ENCODE data around the gene SHC1. TPM values are rescaled to one million over a fixed set of nuclear protein-coding genes. Genes with fewer than 3 reads are reported as not detected.

The SHC1 gene
- total and polyA plus RNA-seq, 4 donors, result 26.4 to 99.2 (median 37.8) TPM

DNA sequence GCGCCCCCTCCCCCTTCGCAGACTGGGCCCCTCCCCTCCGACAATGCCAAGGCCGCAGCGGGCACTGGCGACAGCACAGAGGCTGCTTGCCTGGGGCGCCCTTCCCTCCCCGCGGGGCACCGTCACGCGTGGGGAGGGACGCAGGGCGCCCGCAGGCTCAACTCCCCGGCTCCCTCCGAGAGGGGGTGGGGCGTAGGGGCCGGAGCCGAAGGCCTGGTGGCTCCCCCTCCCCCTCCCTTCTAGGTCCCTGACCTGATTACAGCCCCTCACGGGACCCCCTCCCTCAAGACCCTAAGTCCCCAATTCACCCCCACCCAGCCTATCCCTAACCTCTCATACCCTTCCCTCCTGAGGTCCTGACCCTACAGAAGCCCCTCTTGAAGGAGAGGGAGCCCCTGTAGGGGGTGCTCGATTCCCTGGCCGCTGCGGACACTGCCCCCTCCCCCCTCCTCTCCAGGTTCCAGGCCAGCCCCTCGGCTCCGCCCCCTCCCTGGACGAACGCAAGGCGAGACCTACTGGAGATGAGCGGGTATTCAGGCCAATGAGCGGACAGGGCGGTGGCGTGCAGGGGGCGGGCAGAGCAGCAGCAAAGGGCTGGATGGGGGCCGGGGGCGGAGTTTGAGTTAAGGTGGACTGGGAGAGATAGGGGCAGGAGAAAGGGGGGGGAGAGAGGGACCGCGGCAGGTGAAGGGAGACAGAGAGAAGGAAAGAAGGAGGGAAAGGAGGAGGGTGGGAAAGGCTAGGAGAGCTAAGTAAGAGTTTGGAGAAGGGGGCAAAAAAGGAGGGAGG lies 31.3 kb upstream of the SHC1 start:
- Histone ChIP-seq H3K4me1 (ENCODE audit: control insufficient read depth, insufficient read depth, low read length) (peaks cover 72% of the 10 kb centered on the region), H3K27me3 (ENCODE audit: control insufficient read depth, insufficient read depth, low read length) (peaks cover 4% of the 10 kb centered on the region), H3K9me3 (ENCODE audit: control insufficient read depth, insufficient read depth, low read length) (no peaks in the 10 kb centered on the region), H3K4me3 (ENCODE audit: low read depth, low read length) (peak overlapping the region; percentile 57), H3K36me3 (ENCODE audit: control insufficient read depth, insufficient read depth, low read length) (no peaks in the 10 kb centered on the region), H3K27ac (ENCODE audit: low read depth, low read length) (peak overlapping the region; percentile 87)
- WGBS (ENCODE audit: insufficient coverage), result 0% methylated on average over 32 of the region's 38 CpGs
- peak; percentile 92 to 99 (median 98) for DNase-seq (ENCODE audit: low read depth in 4 of 6, low spot score in 6 of 6)

DNA sequence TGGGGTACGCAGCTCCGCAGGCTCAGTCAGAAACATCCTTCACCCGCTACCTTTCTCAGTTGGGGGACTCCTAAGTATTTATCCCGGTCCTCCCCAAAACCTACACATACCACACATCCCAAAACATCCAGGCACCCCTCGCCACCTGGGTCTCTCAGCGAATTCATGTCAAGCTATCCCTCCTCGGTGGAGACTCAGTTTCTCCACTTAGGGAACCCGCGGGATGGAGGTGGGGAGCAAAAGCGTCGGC lies 30.8 kb upstream of the SHC1 start:
- Histone ChIP-seq H3K4me1 (ENCODE audit: control insufficient read depth, insufficient read depth, low read length) (peaks cover 67% of the 10 kb centered on the region), H3K36me3 (ENCODE audit: control insufficient read depth, insufficient read depth, low read length) (no peaks in the 10 kb centered on the region), H3K27ac (ENCODE audit: low read depth, low read length) (peak overlapping the region; percentile 87), H3K9me3 (ENCODE audit: control insufficient read depth, insufficient read depth, low read length) (no peaks in the 10 kb centered on the region), H3K4me3 (ENCODE audit: low read depth, low read length) (peak overlapping the region; percentile 57), H3K27me3 (ENCODE audit: control insufficient read depth, insufficient read depth, low read length) (peaks cover 4% of the 10 kb centered on the region)
- no peak for DNase-seq (ENCODE audit: low read depth in 4 of 6, low spot score in 6 of 6)
- 0% methylated on average over 10 of the region's 11 CpGs for WGBS (ENCODE audit: insufficient coverage)

GRCh38 chr1:155000726-155001424 lies 30.3 kb upstream of the SHC1 start:
- H3K9me3 ChIP-seq (ENCODE audit: control insufficient read depth, insufficient read depth, low read length), result no peaks in the 10 kb centered on the region
- DNase-seq (ENCODE audit: low read depth in 4 of 6, low spot score in 6 of 6), result peak; percentile 87 to 98 (median 92)
- peak overlapping the region; percentile 87 for H3K27ac ChIP-seq (ENCODE audit: low read depth, low read length)
- 0% methylated on average over 36 of the region's 43 CpGs for WGBS (ENCODE audit: insufficient coverage)
- peaks cover 4% of the 10 kb centered on the region for H3K27me3 ChIP-seq (ENCODE audit: control insufficient read depth, insufficient read depth, low read length)
- H3K4me1 ChIP-seq (ENCODE audit: control insufficient read depth, insufficient read depth, low read length), result peaks cover 62% of the 10 kb centered on the region
- peak overlapping the region; percentile 57 for H3K4me3 ChIP-seq (ENCODE audit: low read depth, low read length)
- no peaks in the 10 kb centered on the region for H3K36me3 ChIP-seq (ENCODE audit: control insufficient read depth, insufficient read depth, low read length)

DNA sequence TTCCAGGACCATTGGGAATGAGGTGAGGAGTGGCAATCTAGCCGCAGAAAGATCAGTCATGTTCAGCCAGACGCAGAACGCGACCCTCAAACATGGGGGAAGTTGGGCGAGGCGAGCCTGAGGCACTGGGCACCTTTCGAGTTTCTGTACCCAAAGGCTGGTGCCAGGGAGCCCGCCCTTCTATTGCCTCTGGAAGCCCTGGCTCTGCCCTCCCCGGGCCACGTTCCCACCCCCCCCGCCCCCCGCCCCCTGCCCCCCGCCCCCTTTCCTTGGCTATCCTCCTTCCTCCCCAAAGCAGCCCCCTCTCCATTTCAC lies 29.8 kb upstream of the SHC1 start:
- peaks cover 57% of the 10 kb centered on the region for H3K4me1 ChIP-seq (ENCODE audit: control insufficient read depth, insufficient read depth, low read length)
- WGBS (ENCODE audit: insufficient coverage), result 0% methylated on average over 7 of the region's 13 CpGs
- H3K36me3 ChIP-seq (ENCODE audit: control insufficient read depth, insufficient read depth, low read length), result no peaks in the 10 kb centered on the region
- peak overlapping the region; percentile 87 for H3K27ac ChIP-seq (ENCODE audit: low read depth, low read length)
- no peaks in the 10 kb centered on the region for H3K9me3 ChIP-seq (ENCODE audit: control insufficient read depth, insufficient read depth, low read length)
- peak in 1 of 6 donors; percentile 48 for DNase-seq (ENCODE audit: low read depth in 4 of 6, low spot score in 6 of 6)
- H3K27me3 ChIP-seq (ENCODE audit: control insufficient read depth, insufficient read depth, low read length), result peaks cover 4% of the 10 kb centered on the region
- H3K4me3 ChIP-seq (ENCODE audit: low read depth, low read length), result peak overlapping the region; percentile 57

DNA sequence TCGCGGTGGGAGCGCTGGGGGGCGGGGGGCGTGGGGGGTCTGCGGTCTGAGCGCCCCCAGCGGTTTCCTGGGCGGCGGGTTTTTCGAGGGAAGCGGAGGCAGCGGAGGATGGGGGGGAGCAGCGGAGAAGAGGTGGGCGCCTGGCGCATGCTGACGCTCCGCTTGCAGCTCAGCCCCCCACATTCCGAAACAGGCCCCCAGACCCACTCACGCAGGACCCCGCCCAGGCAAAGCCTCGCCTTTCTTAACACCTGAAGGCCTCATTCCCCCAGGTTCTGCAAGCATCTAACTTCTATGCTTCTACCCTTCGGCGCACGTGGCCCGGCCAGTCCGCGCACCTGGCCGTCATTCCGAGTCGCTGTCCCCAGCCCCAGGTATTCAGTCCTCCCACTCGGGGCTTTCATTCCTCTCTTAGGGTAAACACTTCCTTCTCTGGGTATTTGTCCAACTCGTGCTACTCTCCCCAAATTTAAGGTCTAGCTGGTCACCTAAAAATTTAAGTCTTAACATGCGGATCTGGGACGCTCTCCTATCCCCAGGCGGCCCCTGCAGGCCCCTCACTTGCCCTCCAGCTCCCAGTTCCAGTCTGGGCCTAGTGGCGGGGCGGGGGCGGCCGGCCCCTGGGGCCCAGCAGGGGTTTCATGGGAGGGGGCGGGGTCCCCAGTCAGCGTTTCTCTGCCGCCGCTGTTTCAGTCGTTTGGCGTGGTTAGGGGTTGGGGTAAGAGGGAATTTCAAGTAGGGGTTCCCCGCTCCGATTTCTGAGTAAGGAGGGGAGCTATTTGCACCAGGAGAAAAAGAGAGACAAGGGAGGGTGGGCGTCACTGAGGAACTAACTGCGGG lies 29.2 kb upstream of the SHC1 start:
- WGBS (ENCODE audit: insufficient coverage), result under 1% methylated on average over 41 of the region's 50 CpGs

DNA sequence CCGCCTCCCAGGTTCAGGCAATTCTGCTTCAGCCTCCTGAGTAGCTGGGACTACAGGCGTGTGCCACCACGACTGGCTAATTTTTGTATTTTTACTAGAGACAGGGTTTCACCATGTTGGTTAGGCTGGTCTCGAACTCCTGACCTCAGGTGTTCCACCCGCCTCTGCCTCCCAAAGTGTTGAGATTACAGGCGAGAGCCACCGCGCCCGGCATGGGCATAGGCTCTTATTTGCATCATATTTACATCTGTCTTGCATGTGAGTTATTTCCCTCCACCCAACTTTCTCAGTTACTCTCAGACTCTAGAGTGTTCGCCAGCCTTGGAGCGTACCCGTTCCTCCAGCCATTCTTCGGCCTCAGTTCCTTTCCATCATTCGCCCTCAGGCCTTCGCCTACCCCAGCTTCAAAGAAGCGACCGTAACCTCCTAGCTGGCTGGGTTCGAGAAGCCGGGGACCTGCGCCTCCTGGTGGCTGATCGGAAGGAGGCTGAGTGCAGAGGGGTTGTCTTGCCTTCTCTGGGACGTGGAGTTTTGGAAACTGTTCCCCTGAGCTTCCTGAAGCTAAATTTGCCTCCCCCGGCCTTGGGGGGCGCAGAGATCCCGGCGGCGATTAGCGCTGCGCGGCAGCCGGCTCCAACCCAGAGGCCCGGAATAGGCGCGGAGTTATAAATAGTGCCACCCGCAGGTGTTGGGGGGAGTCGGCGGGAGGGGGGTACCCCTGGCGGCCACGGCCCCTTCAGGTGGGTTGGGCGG lies 28.4 kb upstream of the SHC1 start:
- Histone ChIP-seq H3K36me3 (ENCODE audit: control insufficient read depth, insufficient read depth, low read length) (no peaks in the 10 kb centered on the region), H3K27ac (ENCODE audit: low read depth, low read length) (peak overlapping the region; percentile 87), H3K4me1 (ENCODE audit: control insufficient read depth, insufficient read depth, low read length) (peaks cover 43% of the 10 kb centered on the region), H3K27me3 (ENCODE audit: control insufficient read depth, insufficient read depth, low read length) (peaks cover 4% of the 10 kb centered on the region), H3K9me3 (ENCODE audit: control insufficient read depth, insufficient read depth, low read length) (no peaks in the 10 kb centered on the region), H3K4me3 (ENCODE audit: low read depth, low read length) (peak overlapping the region; percentile 54)
- DNase-seq (ENCODE audit: low read depth in 4 of 6, low spot score in 6 of 6), result peak in 3 of 6 donors; percentile 50 to 85 (median 85)
- 16% methylated on average over 32 of the region's 40 CpGs for WGBS (ENCODE audit: insufficient coverage)

More for the DNA sequence above, 29.2 kb upstream of the SHC1 start:
- peak overlapping the region; percentile 87 for H3K27ac ChIP-seq (ENCODE audit: low read depth, low read length)
- DNase-seq (ENCODE audit: low read depth in 4 of 6, low spot score in 6 of 6), result peak in 3 of 6 donors; percentile 9 to 45 (median 43)
- H3K4me1 ChIP-seq (ENCODE audit: control insufficient read depth, insufficient read depth, low read length), result peaks cover 51% of the 10 kb centered on the region
- H3K4me3 ChIP-seq (ENCODE audit: low read depth, low read length), result peak overlapping the region; percentile 57
- no peaks in the 10 kb centered on the region for H3K36me3 ChIP-seq (ENCODE audit: control insufficient read depth, insufficient read depth, low read length)
- H3K27me3 ChIP-seq (ENCODE audit: control insufficient read depth, insufficient read depth, low read length), result peaks cover 4% of the 10 kb centered on the region
- no peaks in the 10 kb centered on the region for H3K9me3 ChIP-seq (ENCODE audit: control insufficient read depth, insufficient read depth, low read length)

DNA sequence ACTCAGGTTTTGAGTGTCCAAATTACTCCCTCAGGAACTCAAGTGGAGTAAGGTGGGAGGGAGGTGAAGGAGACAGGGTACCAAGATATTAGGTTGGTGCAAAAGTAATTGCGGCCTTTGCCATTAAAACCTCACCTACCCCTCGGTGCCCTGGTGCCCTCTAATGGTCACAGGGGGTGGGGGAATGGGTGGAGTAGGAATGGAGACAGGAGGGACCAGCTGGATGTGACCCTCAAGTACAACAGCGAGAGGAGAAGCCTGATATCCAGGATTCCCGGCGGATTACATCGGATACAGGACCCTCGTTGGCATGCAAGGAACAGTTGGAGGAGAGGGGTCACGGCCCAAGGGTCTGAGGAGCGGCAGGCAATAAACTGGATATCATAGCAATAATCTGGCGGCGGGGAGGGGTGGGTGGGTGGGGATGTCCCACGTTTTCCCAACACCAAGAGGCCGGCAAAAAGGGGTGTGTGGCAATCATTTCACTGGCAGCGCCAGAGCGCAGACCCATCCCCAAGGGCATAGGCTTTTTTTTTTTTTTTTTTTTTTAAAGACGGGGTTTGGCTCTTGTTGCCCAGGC lies 27.7 kb upstream of the SHC1 start:
- Histone ChIP-seq H3K36me3 (ENCODE audit: control insufficient read depth, insufficient read depth, low read length) (no peaks in the 10 kb centered on the region), H3K9me3 (ENCODE audit: control insufficient read depth, insufficient read depth, low read length) (no peaks in the 10 kb centered on the region), H3K27ac (ENCODE audit: low read depth, low read length) (no peak overlapping the region), H3K27me3 (ENCODE audit: control insufficient read depth, insufficient read depth, low read length) (peaks cover 4% of the 10 kb centered on the region), H3K4me1 (ENCODE audit: control insufficient read depth, insufficient read depth, low read length) (peaks cover 36% of the 10 kb centered on the region), H3K4me3 (ENCODE audit: low read depth, low read length) (no peak overlapping the region)
- WGBS (ENCODE audit: insufficient coverage), result 79% methylated on average over 5 of the region's 16 CpGs
- no peak for DNase-seq (ENCODE audit: low read depth in 4 of 6, low spot score in 6 of 6)

GRCh38 chr1:154996966-154997701 lies 26.6 kb upstream of the SHC1 start:
- no peak for DNase-seq (ENCODE audit: low read depth in 4 of 6, low spot score in 6 of 6)
- 89% methylated on average over 13 of the region's 15 CpGs for WGBS (ENCODE audit: insufficient coverage)
- Histone ChIP-seq H3K36me3 (ENCODE audit: control insufficient read depth, insufficient read depth, low read length) (peaks cover 4% of the 10 kb centered on the region), H3K9me3 (ENCODE audit: control insufficient read depth, insufficient read depth, low read length) (no peaks in the 10 kb centered on the region), H3K27me3 (ENCODE audit: control insufficient read depth, insufficient read depth, low read length) (no peaks in the 10 kb centered on the region), H3K4me3 (ENCODE audit: low read depth, low read length) (no peak overlapping the region), H3K4me1 (ENCODE audit: control insufficient read depth, insufficient read depth, low read length) (peaks cover 29% of the 10 kb centered on the region), H3K27ac (ENCODE audit: low read depth, low read length) (no peak overlapping the region)

Measured in spinal cord (tissue), 10 donors.